Omental fat pad (tissue), 4 donors: ENCODE results near the gene SMARCA5. TPM values are rescaled to one million over a fixed set of nuclear protein-coding genes. Genes with fewer than 3 reads are reported as not detected.

Experiments
- ATAC-seq: fragments of 150-250 bp; one replicate; pipeline ENCODE4 v1.9.1; 2016; ENCODE audit warnings: mild to moderate bottlenecking, moderate library complexity; ENCODE audit not compliant: low FRiP score
- DNase-seq: peaks from one replicate; pipeline ENCODE4 v3.0.0-alpha.2; 2019; ENCODE audit warnings: low spot score
- total RNA-seq, 4 donors: library from RNA; depleted of rRNA; stranded (reverse); fragments of >200 nt; gene quantifications; one replicate each; pipeline ENCODE4 v1.1.0, GENCODE V29; 2016
- TF ChIP-seq, protein P1 (sequence below), 3 donors: fragments of 450-650 bp; IDR thresholded peaks; one replicate each; pipeline ENCODE4 v1.5.1; 2016 to 2017; ENCODE audit warnings: antibody characterized with exemption in 3 of 3, mild to moderate bottlenecking in 3 of 3, moderate library complexity in 2 of 3

SMARCA5 gene
- total RNA-seq, 4 donors from 2014 or later: 25.5 to 35.2 (median 30.5) TPM

DNA sequence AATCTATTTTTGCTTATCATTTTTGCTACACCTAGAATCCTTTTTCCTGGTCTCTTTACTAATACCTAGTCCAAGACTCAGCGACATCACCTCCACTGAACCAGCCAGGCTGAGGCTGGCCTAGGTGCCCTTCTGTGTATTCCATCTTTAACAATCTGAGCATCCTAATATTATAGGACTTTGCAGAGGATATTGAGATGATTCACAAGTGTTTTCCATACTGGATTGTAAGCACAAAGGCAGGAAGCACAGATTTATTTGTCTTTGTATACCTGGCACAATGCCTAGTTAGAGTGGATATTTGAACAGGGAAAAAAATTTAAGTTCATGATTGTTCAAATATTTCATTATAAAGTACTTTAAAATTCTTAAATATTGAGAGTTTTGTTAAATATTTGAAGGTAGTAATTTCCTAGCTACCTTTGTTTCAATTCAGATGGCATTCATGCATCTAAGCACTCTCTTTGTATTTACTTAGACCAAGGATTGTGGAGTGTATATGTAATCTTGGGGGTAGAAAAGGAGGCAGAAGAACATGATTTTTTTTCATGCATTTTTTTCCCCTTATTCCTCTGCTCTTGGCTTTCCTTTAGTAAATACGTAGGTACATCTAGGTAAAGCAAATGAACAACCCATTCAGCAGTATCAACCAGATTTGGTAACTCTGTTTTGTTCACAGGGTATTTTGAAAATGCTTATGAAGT lies 18.4 kb downstream of the SMARCA5 start:
- TF ChIP-seq, protein P1, sequence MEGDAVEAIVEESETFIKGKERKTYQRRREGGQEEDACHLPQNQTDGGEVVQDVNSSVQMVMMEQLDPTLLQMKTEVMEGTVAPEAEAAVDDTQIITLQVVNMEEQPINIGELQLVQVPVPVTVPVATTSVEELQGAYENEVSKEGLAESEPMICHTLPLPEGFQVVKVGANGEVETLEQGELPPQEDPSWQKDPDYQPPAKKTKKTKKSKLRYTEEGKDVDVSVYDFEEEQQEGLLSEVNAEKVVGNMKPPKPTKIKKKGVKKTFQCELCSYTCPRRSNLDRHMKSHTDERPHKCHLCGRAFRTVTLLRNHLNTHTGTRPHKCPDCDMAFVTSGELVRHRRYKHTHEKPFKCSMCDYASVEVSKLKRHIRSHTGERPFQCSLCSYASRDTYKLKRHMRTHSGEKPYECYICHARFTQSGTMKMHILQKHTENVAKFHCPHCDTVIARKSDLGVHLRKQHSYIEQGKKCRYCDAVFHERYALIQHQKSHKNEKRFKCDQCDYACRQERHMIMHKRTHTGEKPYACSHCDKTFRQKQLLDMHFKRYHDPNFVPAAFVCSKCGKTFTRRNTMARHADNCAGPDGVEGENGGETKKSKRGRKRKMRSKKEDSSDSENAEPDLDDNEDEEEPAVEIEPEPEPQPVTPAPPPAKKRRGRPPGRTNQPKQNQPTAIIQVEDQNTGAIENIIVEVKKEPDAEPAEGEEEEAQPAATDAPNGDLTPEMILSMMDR (IDR thresholded peaks at IDR 0.05): no peak
- ATAC-seq (no peak), DNase-seq (no peak)

DNA sequence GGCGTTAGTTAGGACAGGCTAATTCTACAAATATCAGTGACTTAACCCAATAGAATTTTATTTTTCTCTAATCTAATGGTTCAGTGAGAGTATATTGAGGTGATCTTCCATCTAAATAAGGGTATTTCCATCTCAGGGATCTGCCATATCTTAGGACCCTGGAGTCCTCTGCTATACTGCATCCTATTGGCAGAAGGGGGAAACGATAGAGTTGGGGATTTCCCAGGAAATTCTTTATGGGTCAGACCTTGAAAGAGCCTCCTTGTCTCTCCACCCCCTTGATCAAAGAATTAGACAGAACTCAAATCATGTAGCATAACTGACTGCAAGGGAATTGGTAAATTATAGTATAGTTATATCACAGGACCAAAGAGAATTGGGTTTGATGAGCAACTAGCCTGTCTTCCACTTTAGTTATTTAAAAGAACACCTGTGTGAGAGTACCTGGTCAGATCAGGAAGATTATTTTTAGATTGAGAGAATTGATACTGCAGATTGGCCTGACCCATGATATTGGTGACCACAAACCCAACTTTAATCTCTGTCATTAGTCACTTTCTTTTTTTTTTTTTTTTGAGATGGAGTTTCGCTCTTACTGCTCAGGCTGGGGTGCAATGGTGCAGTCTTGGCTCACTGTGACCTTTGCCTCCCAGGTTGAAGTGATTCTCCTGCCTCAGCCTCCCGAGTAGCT lies 25.6 kb downstream of the SMARCA5 start:
- ATAC-seq: no peak
- TF ChIP-seq, protein P1 (IDR thresholded peaks at IDR 0.05): no peak

DNA sequence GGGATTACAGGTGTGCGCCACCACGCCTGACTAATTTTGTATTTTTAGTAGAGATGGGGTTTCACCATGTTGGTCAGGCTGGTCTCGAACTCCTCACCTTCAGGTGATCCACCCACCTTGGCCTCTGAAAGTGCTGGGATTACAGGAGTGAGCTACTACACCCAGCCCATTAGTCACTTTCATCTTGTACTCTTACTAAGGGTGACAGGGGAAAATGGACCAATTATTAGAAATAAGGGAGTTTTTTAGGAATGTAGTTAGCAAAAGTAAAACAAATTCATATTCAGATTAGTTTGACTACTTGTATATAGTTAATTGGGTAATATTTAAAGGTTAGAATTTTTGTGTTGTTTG lies 26.1 kb downstream of the SMARCA5 start:
- TF ChIP-seq, protein P1 (IDR thresholded peaks at IDR 0.05): no peak
- DNase-seq (no peak), ATAC-seq (no peak)

More for the DNA sequence above, 25.6 kb downstream of the SMARCA5 start:
- no peak for DNase-seq

DNA sequence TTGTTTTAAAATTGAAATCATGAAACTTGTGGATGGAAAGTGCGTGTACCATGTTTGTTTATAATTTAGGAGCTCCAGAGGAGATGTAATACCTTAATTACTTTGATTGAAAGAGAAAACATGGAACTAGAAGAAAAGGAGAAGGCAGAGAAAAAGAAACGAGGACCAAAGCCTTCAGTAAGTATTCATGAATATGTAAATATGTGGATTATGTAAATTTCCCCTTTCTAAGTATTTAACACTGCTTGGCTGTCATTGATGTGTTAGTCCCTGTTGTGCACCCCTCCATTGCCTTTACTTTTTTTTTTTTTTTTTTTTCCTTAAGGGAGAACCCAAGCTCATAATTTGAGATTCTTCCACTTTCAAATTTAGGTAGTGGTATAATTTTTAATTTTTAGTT lies 36.4 kb downstream of the SMARCA5 start:
- TF ChIP-seq, protein P1 (IDR thresholded peaks at IDR 0.05): no peak
- DNase-seq (no peak), ATAC-seq (no peak)

DNA sequence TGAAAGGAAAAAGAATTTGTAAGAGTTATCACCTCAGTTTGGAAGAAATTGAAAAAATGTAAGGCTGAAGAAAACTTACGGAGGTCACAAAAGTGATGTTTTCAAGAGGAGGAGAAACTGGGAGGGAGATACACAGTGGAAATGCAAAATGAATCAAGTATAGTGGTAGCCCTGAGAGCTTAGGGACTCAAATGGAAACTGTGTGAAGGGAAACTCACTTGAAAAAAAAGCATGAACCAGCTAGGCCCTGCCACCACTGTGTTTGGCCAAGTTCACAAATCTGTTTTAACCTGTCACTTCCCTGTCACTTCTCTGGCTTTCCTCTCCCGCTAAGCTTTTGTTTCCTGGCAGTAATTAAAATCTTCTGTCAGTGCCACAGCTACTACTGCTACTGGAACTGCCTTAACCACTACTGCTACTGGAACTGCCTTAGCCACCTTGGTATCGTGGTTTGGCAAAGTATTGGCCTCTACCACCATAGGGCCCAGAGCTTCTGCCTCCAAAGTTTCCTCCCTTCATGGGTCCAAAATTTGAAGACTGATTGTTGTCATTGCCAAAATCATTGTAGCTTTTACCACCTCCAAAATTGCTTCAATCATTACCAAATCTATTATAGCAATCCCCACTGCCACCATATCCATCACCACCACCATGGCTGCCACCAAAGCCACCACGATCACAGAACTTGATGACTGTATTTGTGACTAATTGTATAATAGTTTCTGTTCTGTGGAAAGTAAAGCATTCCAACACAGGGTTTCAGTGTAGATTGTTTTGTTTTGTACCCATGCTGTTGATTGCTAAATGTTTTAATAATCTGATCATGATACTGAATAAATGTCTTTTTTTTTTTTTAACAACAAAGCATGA lies 41.5 kb downstream of the SMARCA5 start:
- TF ChIP-seq, protein P1 (IDR thresholded peaks at IDR 0.05): no peak
- DNase-seq (no peak), ATAC-seq (no peak)

DNA sequence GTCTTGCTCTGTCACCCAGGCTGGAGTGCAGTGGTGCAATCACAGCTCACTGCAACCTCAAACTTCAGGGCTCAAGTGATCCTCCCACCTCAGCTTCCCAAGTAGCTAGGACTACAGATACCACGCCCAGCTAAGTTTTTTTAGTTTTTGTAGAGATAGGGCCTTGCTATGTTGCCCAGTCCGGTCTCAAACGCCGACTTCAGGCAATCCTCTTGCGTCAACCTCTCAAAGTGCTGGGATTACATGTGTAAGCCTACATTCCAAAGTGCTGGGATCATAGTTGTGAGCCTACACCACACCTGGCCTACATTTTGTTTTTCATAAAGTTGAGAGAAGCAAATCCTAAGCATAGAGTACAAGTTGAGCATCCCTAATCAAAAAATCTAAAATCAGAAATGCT lies 42.2 kb downstream of the SMARCA5 start:
- no peak for DNase-seq
- ATAC-seq: no peak

More for the DNA sequence above, 42.2 kb downstream of the SMARCA5 start:
- TF ChIP-seq, protein P1 (IDR thresholded peaks at IDR 0.05): no peak
